ENCODE results near the gene RXRA. TPM values are rescaled to one million over a fixed set of nuclear protein-coding genes. Genes with fewer than 3 reads are reported as not detected.

RXRA gene
- total and polyA plus RNA-seq, 9 donors: 12.4 to 82.2 (median 70.6) TPM

DNA sequence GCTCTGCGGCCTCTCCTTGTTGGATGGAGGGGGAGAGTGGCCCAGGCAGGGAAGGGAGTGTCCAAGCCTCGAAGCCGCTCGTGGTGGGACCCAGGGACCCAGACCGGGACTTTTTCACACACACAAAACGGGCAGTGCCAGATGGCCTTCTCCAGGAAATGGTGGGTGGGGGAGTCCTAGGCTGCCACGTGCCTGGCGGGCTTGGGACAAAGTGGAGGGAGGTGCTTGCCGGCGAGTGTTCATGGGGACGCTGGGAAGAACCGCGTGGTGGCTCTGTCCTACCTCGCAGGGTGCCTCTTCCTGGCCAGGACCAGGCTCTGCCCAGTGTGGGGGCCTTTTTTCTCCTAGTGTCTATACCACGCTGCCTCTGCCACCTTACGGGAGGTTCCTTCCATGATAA is 160.3 kb downstream of the RXRA start:
- TF ChIP-seq POLR2A (IDR thresholded peaks at IDR 0.05) (no peak), EP300 (IDR thresholded peaks at IDR 0.05) (no peak)
- TF ChIP-seq, protein P1, sequence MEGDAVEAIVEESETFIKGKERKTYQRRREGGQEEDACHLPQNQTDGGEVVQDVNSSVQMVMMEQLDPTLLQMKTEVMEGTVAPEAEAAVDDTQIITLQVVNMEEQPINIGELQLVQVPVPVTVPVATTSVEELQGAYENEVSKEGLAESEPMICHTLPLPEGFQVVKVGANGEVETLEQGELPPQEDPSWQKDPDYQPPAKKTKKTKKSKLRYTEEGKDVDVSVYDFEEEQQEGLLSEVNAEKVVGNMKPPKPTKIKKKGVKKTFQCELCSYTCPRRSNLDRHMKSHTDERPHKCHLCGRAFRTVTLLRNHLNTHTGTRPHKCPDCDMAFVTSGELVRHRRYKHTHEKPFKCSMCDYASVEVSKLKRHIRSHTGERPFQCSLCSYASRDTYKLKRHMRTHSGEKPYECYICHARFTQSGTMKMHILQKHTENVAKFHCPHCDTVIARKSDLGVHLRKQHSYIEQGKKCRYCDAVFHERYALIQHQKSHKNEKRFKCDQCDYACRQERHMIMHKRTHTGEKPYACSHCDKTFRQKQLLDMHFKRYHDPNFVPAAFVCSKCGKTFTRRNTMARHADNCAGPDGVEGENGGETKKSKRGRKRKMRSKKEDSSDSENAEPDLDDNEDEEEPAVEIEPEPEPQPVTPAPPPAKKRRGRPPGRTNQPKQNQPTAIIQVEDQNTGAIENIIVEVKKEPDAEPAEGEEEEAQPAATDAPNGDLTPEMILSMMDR (IDR thresholded peaks at IDR 0.05): no peak
- H3K27me3 ChIP-seq: no peaks in the 10 kb centered on the region
- H3K36me3 ChIP-seq: no peaks in the 10 kb centered on the region
- 91 to 95% (median 93%) methylated on average over 16 of the region's 16 CpGs for WGBS, 3 donors
- no peaks in the 10 kb centered on the region for H3K9me3 ChIP-seq
- H3K4me1 ChIP-seq (ENCODE audit: insufficient read depth): no peaks in the 10 kb centered on the region
- no peak overlapping the region for H3K27ac ChIP-seq
- DNase-seq: peak in 1 of 5 donors; percentile 11
- intact Hi-C loops (cut with DNase I): no loop called here
- no peak overlapping the region for H3K4me3 ChIP-seq

Small RNAs within 50 kb of the gene (microRNA-seq; reads per million reads assigned to microRNA genes)
- gene MIR4669: 0 reads per million in 3 donors

Small RNAs within 50 kb of the gene (small RNA-seq; reads per million reads assigned to genes)
- gene MIR4669: not detected

Other genes starting within 250 kb of the RXRA start
- gene WDR5, start 190.4 kb upstream of the RXRA start, total RNA-seq: 10 to 100 TPM in 6 of 7 donors, 1 to 10 TPM in 1; 8.7 to 33.5 (median 28.6) TPM
- 10 to 100 TPM; 20.0 to 22.3 TPM for gene WDR5, start 190.4 kb upstream of the RXRA start, polyA plus RNA-seq
- 100 to 1,000 TPM in 3 of 7 donors, 10 to 100 TPM in 2, not detected in 2; 74.9 to 294 (median 169) TPM for gene RNU6ATAC, start 161.9 kb upstream of the RXRA start, total RNA-seq
- gene RNU6ATAC, start 161.9 kb upstream of the RXRA start, polyA plus RNA-seq: not detected